GM21619 (cell line): Measurements from ENCODE around the gene ZFHX3.

Source experiments
- ATAC-seq: cut with Tn5 transposase; IDR thresholded peaks from one replicate; pipeline ENCODE4 v1.9.1; 2021; ENCODE audit not compliant: unreplicated experiment

ZFHX3 gene

DNA sequence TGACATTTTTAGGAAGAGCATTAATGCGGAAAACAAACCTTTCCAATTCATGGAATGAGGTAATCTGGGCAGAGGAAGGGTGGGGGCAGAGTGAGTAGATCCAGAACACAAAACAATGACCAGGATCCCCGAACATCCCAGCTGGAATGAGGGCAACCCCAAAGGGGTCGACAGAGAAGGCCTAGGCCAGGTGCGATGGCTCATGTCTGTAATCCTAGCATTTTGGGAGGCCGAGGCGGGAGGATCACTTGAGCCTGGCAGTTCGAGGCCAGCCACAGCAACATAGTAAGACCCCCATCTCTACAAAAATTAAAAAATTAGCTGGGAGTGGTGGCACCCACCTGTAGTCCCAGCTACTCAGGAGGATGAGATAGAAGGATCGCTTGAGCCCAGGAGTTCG, 64.7 kb downstream of the ZFHX3 start:
- no peak for ATAC-seq

GRCh38 chr16:72979974-72980373, 68.0 kb downstream of the ZFHX3 start:
- ATAC-seq, result no peak

DNA sequence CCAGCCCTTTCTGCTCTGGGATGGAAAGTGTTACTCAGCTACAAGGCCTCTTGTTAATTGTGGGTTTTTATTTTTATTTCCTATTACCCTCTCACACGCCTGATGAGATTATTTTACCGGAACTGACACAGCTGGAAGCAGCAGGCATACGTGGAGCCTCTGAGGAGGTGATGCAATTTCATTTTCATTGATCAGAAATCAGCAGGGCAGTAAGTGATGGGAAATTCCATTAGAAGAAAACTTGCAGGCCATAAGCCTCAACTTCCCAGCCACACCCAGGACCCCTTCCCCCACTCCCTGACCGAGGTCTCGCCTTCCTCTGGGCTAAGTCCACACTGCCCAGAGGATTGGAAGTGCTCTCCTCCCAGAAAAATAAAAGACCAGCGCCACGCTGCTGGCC, 69.7 kb downstream of the ZFHX3 start:
- ATAC-seq, result no peak

DNA sequence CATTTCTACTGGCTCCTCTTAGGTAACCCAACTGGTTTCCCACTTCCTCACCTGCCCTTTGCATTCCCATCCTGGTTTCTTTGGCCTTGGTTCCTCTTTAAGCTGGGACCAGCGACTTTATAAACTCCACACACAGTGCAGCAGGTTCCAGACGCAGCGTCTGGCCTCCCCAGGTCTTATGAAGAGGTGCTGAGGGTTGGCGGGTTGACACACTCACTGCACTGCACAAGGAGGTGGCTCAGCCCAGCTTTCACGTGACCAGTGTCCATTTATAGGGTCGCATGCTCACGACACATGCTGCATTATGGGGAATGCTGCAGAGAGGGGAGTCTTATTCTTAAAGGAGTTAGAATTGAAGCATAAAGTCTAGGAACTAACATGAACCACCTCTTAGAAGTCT, 70.8 kb downstream of the ZFHX3 start:
- ATAC-seq, result no peak

- no peak for ATAC-seq
Measured at GRCh38 chr16:72976438-72977064, 71.4 kb downstream of the ZFHX3 start.

GRCh38 chr16:72975809-72976437, 72.0 kb downstream of the ZFHX3 start:
- ATAC-seq, result no peak

DNA sequence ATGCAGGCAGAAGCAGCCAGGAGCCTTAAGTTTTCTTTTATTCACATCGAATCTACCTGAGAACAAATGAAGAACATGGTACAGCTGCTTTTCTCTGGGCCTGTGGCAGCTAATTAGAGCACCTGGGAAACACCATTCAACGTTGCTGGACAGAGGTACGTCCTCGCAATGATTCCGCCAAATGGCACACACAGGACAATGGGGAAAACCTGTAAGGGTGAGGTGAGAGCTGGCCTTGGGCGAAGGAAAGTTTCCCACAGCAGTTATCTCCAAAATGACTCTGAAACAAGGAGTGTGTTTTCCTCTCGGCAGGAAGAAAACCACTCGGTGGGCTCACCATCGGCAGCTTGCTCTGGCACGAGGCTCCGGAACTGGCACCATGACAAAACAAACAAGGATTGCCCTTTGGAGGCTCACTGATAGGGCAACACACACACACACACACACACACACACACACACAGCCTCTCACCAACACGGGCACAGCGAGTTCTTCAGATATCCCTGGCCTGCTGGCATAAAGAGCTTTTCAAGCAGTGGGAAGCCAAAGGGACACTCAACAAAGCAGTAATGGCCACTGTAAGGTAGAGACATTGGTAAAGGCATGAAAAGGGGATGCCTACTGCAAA, 73.7 kb downstream of the ZFHX3 start:
- no peak for ATAC-seq

DNA sequence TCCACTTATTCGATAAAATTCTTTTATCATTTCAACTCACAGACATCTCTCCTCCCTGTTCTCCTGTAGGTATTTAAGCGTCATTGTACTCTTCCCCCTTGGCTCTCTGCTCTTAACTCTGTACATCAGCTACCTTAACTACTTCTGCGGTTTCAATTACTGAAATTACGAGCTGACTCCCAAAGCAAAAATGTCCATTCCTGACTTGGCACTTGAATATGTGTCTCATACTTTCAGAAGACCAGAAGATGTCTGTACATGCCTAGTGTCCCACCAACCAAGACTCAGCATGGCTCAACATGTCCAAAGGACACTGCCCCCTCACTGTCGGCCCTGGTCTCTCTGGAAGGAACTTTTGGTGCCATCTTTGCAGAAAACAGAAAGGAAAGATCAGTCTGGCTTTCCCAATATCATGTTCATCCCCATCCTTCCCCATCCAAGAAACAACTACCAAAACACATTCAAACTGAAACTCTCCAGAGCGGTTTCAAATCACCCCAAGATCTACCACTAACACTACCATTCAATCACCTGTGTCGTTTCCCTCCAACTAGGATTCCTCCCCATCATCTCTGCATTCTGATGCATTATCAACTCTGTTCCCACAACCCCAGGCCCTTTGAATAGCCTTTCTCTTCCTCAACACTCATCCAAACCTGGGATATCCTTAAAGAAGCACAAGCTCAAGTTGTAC, 74.9 kb downstream of the ZFHX3 start:
- ATAC-seq, result no peak

GRCh38 chr16:72971370-72971769, 76.6 kb downstream of the ZFHX3 start:
- ATAC-seq, result no peak

DNA sequence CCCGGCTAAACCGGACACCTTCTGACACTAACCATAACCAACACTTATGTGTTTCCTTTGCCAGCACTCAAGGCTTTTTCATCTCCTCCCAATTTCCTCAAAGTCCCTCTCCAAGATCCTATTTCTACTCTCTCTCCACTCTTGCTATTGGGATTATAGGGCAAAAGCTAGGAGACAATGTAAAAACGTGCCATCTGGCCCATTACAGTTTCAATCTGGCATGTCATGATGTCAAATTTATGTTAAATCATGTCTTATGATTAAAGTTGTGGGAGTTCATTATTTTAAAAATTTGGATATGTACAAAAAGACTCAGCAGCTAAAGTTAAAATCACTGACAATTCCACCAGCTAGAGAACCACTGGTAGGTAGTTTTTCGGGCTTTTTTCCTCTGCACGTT, 77.3 kb downstream of the ZFHX3 start:
- ATAC-seq, result no peak

DNA sequence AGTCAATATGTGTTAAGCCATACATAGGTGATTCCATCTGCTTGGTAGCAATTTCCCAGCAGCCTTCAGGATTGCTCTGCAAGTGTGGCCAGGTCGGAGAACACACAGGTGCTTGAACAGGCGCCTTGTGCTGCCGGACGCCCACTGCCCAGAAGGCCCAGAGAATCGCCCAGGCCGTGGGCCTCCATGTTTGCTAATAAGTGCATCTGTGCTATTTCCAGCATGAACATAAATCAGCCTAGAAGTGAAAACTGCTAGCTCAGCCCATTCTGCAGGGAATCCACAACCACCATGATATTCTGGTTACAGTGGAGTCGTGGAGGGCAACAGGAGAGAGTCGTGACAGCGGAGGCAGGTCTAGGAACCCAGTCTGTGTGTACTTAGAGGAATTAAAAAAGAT, 78.1 kb downstream of the ZFHX3 start:
- no peak for ATAC-seq

DNA sequence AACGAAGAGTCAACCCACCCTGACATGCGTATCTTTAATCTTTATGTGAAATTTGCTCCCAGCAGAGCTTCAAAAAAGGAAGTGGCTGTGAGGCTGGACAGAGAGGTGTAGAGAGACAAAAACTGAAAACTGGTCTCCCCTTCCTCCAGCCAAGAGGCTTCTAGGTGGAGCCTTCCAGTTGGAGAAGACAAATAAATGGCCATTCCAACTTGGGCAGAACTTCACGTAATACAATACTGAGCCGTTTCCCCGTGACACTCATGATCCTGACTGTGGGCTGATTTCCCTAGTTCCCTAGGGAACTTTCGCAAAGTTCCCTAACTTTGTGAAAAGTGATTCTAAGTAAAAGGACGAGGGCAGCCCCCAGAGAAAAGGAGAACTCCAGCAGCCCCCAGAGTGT, 78.8 kb downstream of the ZFHX3 start:
- no peak for ATAC-seq

GRCh38 chr16:72967941-72968340, 80.0 kb downstream of the ZFHX3 start:
- no peak for ATAC-seq

DNA sequence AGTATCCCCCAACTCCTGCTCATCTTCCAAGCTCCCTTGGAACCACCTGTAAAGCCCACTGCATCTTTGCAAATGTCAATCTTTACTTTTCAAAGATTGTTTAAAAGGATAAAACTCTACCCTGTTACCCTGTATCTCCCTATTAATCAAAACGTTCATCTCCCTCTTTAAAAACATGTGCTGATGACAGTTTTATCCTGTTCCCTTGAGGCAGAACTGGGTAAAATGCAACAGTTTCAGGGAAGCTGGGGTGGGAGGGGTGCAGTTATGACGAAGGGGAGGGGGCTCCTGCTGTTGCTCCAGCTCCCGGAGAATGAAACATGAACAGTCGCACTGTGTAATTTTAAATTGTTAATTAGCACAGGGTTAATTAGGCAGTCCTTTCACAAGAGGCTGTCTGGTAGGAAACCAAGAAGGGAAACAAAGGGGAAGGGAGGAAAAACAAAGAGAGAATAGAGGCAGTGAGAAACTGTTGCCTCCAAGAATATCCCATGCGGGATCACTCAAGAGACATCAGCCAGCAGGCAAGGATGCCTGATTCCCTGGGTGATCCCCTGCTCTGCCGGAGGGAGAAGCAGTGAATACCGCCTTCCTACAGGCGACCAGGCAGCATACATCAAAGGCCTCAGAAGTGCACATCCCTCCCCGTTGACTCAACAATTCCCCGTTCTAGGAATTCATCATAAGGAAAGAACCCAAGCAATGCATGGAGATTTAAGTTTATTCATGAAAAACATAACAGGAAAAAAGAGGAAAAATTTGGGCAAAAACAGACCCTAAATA, 84.2 kb downstream of the ZFHX3 start:
- no peak for ATAC-seq

DNA sequence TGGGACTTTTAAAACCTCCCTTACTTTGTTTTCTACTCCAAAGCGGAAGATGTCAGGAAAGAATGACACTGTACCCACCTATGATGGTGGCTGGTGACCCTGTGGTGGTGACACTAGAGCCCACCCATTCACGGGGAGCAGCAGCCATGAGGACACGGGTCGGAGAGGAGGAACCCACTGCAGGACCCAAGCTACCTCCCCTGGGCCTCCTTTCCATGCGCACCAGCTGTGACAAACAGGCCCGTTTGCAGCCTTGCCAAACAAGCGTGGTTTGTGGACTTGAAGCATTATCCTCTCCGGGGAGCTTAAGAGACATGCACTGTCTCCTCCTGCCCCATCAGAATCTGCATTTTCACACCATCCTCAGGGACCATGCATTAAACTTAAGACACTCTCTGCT, 85.6 kb downstream of the ZFHX3 start:
- no peak for ATAC-seq

DNA sequence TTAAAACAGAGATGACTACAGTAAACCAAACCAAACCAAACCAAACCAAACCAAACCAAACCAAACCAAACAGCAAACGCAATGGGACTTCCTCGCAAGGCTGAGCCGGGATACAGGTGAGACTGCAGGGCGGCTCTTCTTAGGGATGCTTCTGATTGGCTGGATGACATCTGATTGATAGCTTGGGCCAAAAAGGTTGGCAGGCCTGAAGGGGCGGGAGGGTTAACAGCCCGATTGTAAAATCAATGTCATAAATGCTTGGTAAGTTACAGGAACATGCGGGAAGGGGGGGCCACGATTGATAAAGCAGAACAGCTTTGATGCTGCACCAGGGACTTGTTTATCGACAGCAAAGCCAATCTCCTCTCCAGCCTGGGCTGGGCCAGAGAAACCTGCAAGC, 86.1 kb downstream of the ZFHX3 start:
- no peak for ATAC-seq

DNA sequence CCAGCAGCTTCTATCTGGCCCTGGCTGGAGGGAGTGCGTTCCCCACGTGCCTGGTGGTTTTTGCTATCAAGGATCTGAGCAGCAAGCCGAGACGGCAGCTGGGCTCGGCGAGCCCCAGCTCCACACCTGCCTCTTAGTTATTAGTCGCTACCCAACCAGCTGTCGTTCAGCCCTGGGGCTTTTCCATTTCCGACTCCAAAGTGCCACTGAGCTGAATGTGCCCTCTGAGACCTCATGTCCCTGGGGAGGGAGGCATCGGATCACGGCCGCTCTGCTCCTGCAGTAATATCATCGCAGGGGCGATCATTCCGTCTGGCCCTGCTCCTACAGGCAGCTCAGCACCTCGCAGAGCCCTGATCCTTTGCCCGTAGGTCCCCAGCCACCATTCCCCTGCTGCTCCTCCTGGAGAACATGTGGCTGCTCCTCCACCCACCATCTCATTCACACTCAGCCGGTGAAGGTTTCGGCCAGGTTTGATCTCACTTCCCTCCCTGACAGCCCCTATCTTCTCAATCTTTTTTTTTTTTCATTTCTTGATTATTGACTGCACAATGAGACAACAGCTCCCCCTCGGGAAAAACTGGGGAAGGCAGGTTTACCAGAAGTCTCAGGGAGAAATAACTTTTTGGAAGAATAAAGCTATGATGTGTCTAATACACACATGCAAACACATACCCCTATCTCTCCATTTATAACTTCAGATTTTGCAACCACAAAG, 86.7 kb downstream of the ZFHX3 start:
- no peak for ATAC-seq

DNA sequence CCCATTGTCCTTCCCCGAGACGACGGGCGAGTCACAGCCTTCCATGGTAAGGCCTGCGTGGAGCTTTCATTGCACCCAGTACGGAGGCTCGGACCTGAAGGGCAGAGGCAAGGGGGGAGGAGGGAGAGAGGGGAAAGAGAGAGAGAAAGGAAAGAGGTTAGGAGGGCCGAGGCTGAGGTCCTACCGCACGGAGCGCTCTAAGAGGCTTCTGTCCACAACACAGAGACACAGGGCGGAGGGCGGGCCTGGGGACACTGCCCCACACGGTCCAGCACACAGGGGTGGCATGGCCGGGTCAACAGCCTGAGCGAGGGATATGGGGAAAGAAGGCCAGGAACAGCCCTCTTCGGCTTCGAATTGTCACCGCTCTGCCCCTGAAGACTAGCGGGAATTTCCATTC, 87.8 kb downstream of the ZFHX3 start:
- ATAC-seq, result no peak

- no peak for ATAC-seq
Measured at GRCh38 chr16:72959301-72959996, 88.5 kb downstream of the ZFHX3 start.

- no peak for ATAC-seq
Measured at GRCh38 chr16:72958522-72959076, 89.3 kb downstream of the ZFHX3 start.
